ENCODE data around the gene NFIB.

The NFIB gene

GRCh38 chr9:14307989-14308852 is 5.7 kb downstream of the NFIB start:
- DNase-seq (ENCODE audit: low read depth, low spot score): no peak

- DNase-seq (ENCODE audit: low read depth, low spot score): no peak
Measured at GRCh38 chr9:14306672-14307660, 7.0 kb downstream of the NFIB start.

DNA sequence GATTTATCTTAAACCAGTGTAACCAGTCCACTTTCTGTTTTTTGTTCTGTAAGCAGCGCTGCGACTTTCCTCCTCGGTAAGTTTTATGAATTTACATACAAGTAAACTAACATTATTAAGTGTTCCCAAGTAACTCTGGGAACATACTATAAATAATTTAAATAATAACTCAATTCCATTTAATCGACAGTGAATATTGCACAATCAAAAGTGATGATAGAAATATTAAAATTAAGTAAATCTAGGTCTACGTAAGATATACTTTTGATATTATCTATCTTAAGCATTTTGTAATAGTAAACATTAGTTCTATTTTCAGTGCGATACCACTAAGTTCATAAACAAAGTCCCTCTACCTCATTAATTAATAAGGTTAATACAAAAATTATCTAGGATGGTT is 7.8 kb downstream of the NFIB start:
- no peak for DNase-seq (ENCODE audit: low read depth, low spot score)

- no peak for DNase-seq (ENCODE audit: low read depth, low spot score)
Measured at GRCh38 chr9:14304259-14304658, 9.7 kb downstream of the NFIB start.

DNA sequence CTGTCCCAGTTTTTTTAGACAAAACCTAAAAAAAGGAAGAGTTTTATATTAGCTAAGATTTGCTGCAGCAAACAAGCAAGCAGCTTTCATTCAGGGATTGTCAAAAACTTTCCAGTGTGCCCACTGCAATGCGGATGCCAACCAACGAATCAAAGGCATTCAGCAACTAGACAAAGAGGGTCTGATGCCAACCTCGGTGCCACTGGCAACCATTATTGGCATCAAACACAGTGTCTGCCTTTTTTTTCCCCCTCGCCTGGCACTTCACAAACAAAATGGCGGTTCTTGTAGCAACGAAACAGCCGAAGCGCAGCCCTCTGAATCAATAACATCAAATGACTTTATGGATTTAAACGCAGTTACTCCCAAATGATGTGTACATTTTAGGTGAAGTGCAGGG is 10.4 kb downstream of the NFIB start:
- DNase-seq (ENCODE audit: low read depth, low spot score): no peak

- DNase-seq (ENCODE audit: low read depth, low spot score): no peak
Measured at GRCh38 chr9:14303100-14303499, 10.8 kb downstream of the NFIB start.

- DNase-seq (ENCODE audit: low read depth, low spot score): no peak
Measured at GRCh38 chr9:14302405-14302804, 11.5 kb downstream of the NFIB start.

- no peak for DNase-seq (ENCODE audit: low read depth, low spot score)
Measured at GRCh38 chr9:14301583-14302021, 12.3 kb downstream of the NFIB start.

DNA sequence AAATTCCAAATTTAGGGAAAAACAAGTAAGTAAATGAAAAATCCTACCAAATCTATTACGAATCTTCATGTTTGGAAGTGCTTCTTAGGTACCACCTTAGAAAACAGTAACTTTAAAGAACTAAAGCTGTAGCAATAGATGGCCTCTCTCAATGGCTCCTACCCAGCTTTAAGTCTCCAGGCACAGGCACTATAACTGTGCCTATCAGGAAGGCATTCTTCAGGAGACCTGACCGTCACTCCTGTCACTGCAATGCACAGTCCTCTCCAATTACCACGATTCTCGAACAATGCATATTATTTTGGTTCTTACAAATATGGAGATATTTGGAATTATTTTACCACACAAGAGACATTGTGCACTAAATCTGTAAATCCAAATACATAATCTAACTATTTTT is 12.9 kb downstream of the NFIB start:
- no peak for DNase-seq (ENCODE audit: low read depth, low spot score)

DNA sequence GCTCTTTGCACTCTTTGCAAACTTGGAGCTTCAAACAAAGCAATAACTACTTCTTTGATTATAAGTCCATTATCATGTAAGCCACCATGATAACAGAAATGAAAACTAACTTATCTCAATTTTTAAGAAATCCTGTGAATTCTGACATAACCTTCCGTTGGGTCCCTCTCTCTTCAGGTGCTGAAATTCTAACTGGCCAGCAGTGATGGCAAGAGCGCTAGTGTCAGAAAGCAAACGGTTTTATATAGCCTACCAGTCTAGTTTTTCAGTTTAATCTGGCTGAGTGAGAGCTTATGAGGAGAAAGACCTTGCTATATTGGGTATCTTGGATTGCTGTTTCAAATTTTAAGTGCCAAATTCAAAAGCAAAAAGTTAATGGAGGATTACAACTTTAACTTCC is 13.4 kb downstream of the NFIB start:
- no peak for DNase-seq (ENCODE audit: low read depth, low spot score)

DNA sequence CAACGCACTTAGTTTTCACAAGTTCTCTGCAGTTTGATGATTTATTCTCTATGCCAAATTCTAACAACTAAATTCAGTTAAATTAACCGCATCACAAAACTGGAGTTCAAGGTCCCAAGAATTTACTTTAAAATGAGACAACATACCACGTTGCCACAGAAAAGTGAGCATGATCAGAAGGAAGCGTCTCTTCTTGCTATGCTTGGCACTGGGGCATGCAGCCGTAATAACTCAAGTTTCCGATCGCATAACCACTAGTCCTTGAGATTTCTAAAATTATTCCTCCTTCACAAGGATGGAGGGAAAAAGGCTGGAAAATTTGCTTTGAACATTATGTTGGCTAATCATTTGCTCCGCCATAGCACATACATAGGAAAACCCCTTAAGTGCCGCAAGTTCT is 13.9 kb downstream of the NFIB start:
- no peak for DNase-seq (ENCODE audit: low read depth, low spot score)

GRCh38 chr9:14298601-14299022 is 15.3 kb downstream of the NFIB start:
- no peak for DNase-seq (ENCODE audit: low read depth, low spot score)

DNA sequence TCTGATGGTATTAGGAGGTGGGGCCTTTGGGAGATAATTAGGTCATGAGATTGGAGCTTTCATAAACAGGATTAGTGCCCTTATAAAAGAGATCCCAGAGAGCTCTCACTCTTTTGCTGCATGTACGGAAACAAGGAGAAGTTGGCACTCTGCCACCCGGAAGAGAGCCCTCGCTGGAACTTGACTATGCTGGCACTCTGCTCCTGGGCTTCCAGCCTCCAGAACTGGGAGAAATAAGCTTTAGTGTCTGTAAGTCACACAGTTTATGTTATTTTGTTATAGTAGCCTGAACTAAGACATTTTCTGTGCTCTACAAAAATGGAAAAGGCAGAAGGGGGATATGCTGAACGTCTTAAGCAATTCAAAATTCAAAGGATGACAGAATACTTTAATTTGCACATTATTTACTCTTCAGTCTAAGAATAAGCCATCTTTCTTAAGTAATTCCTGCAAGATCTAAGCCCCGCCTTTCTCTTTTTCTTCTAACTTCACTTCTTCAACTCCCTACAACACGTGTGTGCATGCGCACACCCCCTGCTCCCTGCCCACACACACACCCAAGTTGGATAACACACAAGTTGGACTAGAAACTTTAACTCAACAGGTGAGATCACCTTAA is 17.3 kb downstream of the NFIB start:
- no peak for DNase-seq (ENCODE audit: low read depth, low spot score)

GRCh38 chr9:14294659-14295058 is 19.3 kb downstream of the NFIB start:
- DNase-seq (ENCODE audit: low read depth, low spot score): no peak

DNA sequence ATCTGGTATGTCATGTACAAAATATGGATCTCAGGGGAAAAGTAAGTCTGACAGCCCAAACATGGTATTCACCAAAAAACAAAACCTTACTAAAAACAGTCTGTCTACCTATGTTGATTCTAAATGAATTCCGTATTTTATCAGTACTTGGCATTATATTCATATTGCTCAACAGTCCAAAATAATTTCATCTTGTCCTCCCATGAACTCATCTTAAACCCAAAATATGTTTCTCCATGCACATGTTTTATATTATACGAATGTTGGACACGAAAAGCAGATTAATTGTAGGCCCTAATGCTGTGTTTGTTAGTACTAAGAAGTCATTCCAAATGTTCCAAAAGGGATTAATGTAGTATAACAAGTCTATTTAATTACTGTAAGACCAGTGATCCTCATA is 20.1 kb downstream of the NFIB start:
- DNase-seq (ENCODE audit: low read depth, low spot score): no peak

- DNase-seq (ENCODE audit: low read depth, low spot score): no peak
Measured at GRCh38 chr9:14292181-14292739, 21.7 kb downstream of the NFIB start.

- DNase-seq (ENCODE audit: low read depth, low spot score): no peak
Measured at GRCh38 chr9:14289916-14290315, 24.0 kb downstream of the NFIB start.

GRCh38 chr9:14288433-14288832 is 25.5 kb downstream of the NFIB start:
- DNase-seq (ENCODE audit: low read depth, low spot score): no peak

GRCh38 chr9:14286121-14286520 is 27.8 kb downstream of the NFIB start:
- DNase-seq (ENCODE audit: low read depth, low spot score): no peak

- no peak for DNase-seq (ENCODE audit: low read depth, low spot score)
Measured at GRCh38 chr9:14283276-14283675, 30.7 kb downstream of the NFIB start.

- no peak for DNase-seq (ENCODE audit: low read depth, low spot score)
Measured at GRCh38 chr9:14281876-14282275, 32.1 kb downstream of the NFIB start.

Data from activated CD4-positive, CD25-positive, alpha-beta regulatory T cell treated with anti-CD3 and anti-CD28 coated beads, Interleukin-2, amount 50 U/mL, for 16 hours (primary cell).